SIG-M5 treated with dmso at 0.1 percent for 504 hours (cell line): ENCODE results near the gene ADAMTS3.

Experiments used
- DNase-seq: peaks from one replicate; lab custom pipeline; 2025; ENCODE audit not compliant: unreplicated experiment; lab: John Stamatoyannopoulos, UW

The ADAMTS3 gene

DNA sequence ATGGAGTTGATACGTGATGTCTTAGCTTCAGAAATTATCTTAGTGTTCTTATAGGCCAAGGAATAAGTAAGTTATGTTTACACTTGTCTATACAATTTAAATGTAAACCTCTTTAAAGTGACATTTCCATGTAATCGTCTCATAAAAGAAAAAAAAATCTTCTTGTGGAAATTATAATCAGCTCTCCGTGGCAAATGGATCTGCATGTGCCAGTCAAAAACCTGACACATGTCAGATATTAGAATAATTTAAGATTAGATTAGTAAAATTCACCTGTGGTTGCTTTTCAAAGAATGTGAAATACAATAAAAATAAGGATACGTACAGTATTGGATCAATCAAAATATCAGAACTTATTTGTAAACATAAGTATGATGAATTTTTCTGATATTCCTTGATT lies 263.9 kb downstream of the ADAMTS3 start:
- no peak for DNase-seq

- peak; percentile 24 for DNase-seq
Measured at GRCh38 chr4:72302981-72303704, 265.9 kb downstream of the ADAMTS3 start.

GRCh38 chr4:72301759-72302158 lies 267.3 kb downstream of the ADAMTS3 start:
- no peak for DNase-seq

DNA sequence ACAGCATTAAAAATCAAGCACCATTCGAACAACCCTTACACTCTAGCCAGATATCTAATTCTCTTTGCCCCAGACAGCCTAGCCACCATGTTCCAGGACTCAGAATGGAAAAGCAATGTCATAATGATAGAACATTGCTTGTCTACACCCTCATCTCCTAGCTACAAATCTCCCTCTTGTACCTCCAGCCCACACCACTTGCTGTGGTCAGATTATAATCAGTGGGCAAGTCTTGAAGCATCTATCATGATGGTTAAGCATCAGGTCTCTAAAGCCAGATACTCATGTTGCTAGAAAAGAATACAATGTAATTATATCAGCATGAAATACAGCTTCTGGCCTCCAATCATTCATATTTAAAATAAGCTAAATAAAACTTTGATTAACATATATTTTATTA lies 268.9 kb downstream of the ADAMTS3 start:
- DNase-seq = no peak

- DNase-seq = peak; percentile 47
Measured at GRCh38 chr4:72295966-72296557, 273.0 kb downstream of the ADAMTS3 start.

- no peak for DNase-seq
Measured at GRCh38 chr4:72290737-72291136, 278.3 kb downstream of the ADAMTS3 start.

- DNase-seq = no peak
Measured at GRCh38 chr4:72286910-72287309, 282.1 kb downstream of the ADAMTS3 start.

DNA sequence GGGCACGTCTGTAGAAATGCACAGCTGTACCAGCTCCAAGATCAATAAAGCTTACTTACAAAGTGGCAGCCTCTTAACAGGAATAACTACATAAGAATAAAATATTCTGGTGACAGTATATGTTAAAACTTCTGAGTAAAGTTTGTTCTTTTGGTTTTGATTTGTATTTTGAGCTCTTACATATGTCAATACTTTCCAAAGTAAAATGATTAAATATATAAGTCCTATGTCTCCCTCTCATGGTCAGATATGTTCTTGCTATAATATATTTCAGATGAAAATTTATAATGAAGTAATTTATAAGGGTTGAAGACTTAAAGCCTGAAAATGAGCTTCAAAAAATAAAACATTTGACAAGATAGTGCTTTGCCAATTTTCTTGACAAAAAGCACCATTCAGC lies 282.8 kb downstream of the ADAMTS3 start:
- peak; percentile 2 for DNase-seq

- no peak for DNase-seq
Measured at GRCh38 chr4:72283357-72283756, 285.7 kb downstream of the ADAMTS3 start.

DNA sequence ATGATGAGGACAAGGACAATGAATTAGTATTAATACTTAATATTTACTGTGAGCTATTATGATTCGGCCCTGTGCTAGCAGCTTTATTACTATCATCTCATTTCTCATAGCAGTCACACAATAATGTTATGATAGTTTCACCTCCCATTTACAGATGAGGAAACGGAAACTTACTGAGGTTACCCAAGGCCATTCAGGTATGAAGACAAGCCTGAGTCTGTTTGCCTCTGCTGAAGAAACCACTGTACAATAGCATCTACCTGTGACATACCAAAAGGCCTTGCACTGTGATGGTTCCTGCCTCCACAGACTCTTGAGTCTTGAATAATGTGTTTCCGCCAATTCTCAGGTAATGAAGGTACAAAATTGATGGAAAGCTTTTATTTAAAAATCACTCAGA lies 288.8 kb downstream of the ADAMTS3 start:
- DNase-seq = no peak

DNA sequence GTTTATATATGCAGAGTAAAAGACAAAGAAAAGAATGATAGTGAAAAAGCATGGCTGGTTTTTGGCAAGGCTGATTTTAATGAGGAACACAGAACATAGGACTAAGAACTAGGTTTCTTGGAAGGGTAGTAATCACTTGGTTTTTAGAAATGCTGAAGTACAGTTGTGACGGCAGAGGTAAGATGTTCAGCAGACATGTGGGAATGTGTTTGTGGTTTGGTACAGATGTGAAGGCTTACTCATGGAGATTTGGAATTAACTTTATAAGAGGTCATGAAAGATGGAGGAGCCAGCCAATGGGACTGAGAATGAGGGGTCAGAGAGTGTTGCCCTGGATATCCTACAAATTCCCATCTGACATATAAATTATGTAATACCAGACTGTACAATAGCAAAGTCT lies 293.6 kb downstream of the ADAMTS3 start:
- DNase-seq = no peak

DNA sequence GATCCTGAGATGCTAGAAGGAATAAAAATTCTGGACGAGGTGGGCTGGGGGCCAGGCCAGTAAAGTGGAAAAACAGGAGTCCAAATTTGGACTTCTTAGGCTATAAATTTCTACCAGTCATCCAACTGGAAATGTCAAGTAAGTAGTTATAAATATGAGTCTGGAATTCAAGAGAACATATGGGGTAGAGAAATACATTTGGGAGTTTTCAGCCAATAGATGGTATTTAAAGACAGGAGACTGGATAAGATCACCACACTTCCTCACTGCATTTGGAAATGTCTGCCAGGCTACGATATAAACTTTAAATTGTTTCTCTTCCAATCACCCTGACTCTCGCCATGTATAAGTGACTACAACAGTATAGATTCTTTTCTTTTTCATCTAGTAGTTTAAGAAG lies 294.8 kb downstream of the ADAMTS3 start:
- no peak for DNase-seq

DNA sequence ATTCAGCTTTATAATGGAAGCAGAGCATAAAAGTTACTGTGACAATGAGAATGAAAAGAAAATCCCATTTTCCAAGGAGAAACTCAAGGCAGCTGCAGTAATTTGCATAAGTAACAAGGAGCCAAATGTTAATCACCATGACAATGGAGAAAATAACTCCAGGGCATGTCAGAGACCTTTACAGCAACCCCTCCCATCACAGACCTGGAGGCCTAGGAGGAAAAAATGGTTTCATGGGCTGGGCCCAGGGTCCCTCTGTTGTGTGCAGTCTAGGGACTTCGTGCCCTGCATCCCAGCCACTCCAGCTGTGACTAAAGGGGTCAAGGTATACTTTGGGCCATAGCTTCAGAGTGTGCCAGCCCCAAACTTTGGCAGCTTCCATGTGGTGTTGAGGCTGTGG lies 313.8 kb downstream of the ADAMTS3 start:
- no peak for DNase-seq

GRCh38 chr4:72243641-72244040 lies 325.4 kb downstream of the ADAMTS3 start:
- peak; percentile 8 for DNase-seq

DNA sequence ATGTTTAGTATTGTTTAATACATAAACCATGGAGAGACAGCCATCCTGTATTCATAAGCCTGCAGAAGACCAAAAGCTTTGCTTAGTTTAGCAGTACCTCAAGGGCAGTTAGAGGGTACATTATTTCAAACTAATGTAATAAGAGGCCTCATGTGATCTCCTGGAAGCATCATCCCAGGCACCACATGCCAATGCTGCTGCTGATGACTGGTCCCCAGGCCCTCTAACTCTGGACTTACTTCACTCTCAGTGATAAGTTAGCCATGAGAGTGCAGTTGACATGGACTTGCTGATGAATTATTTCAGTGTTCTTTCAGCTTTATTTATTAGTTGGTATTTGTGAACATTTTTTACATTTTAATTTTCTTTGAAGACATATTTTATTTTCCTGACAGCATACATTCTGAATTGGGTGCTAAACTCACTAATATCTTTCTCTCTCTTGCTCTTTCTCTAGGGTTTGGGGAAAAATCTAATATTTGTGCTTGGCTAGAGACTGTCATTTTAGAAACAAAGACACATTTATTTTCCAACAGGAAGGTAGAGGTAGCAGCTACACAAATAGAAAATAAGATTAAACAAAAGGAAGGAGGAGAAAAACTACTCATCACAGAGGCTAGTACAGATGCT lies 329.4 kb downstream of the ADAMTS3 start:
- no peak for DNase-seq
